GM13976 (cell line): ENCODE results near the gene C14orf119.

Experiments
- DNase-seq: peaks from one replicate; pipeline ENCODE4 v3.0.0; 2012; ENCODE audit warnings: low spot score
- CTCF ChIP-seq: IDR thresholded peaks from 2 replicates; pipeline ENCODE4 v1.5.1; 2012; ENCODE audit warnings: borderline replicate concordance, mild to moderate bottlenecking; ENCODE audit not compliant: insufficient read depth; ENCODE audit errors: extremely low read depth, missing control alignments, control extremely low read depth
- in situ Hi-C: fragments of 300-500 bp; cut with MboI; formaldehyde crosslinking; loops from one replicate; pipeline ENCODE4 v1.12.0; 2022; ENCODE audit warnings: low sequenced_read_pairs, mixed read lengths, inconsistent platforms; ENCODE audit not compliant: unreplicated experiment

C14orf119 gene

GRCh38 chr14:23122086-23122485 lies 26.8 kb downstream of the C14orf119 start:
- no peak for DNase-seq
- in situ Hi-C loops: loop anchor here (10.0 kb wide), 2 partner anchors 63 to 173 kb away; partner anchors contain the start of gene SLC7A8
- TF ChIP-seq CTCF: no peak

- no peak for DNase-seq
These were observed 28.1 kb downstream of the C14orf119 start for GRCh38 chr14:23123419-23123818.

GRCh38 chr14:23124337-23124954 lies 29.1 kb downstream of the C14orf119 start:
- TF ChIP-seq CTCF: no peak
- in situ Hi-C loops: loop anchor here (10.0 kb wide), 2 partner anchors 60 to 170 kb away; partner anchors contain the start of gene SLC7A8
- no peak for DNase-seq

More at GRCh38 chr14:23123419-23123818, 28.1 kb downstream of the C14orf119 start:
- no peak for TF ChIP-seq CTCF
- in situ Hi-C loops: loop anchor here (10.0 kb wide), 2 partner anchors 61 to 171 kb away; partner anchors contain the start of gene SLC7A8

- no peak for DNase-seq
- in situ Hi-C loops: loop anchor here (10.0 kb wide), 2 partner anchors 60 to 170 kb away; partner anchors contain the start of gene SLC7A8
- TF ChIP-seq CTCF: no peak
These were observed 29.7 kb downstream of the C14orf119 start for GRCh38 chr14:23125011-23125410.

GRCh38 chr14:23125933-23126524 lies 30.7 kb downstream of the C14orf119 start:
- DNase-seq: no peak
- in situ Hi-C loops: loop anchor here (10.0 kb wide), 2 partner anchors 59 to 169 kb away; partner anchors contain the start of gene SLC7A8
- TF ChIP-seq CTCF: no peak

GRCh38 chr14:23126548-23127278 lies 31.4 kb downstream of the C14orf119 start:
- no peak for TF ChIP-seq CTCF
- DNase-seq: no peak
- in situ Hi-C loops: loop anchor here (10.0 kb wide), 2 partner anchors 58 to 168 kb away; partner anchors contain the start of gene SLC7A8
